Right lobe of liver (tissue), 6 donors: ENCODE results near the gene AXIN2. TPM values are rescaled to one million over a fixed set of nuclear protein-coding genes. Genes with fewer than 3 reads are reported as not detected.

Experiments used
- ATAC-seq, 4 donors: fragments of 200-7000 bp; cut with Tn5 transposase; one replicate each; pipeline ENCODE4 v1.9.1; 2020; ENCODE audit warnings: mild to moderate bottlenecking in 4 of 4, moderate library complexity in 4 of 4
- DNase-seq, 3 donors: peaks; one replicate each; pipeline ENCODE4 v3.0.0-alpha.2; 2020
- H3K27ac ChIP-seq, 3 donors: fragments of 200-600 bp; one replicate each; pipeline ENCODE4 v1.8.0; 2022
- H3K27me3 ChIP-seq, 2 donors: fragments of 200-600 bp; one replicate each; pipeline ENCODE4 v1.8.0; 2022
- H3K36me3 ChIP-seq, 4 donors: fragments of 200-600 bp; sonication (generic) in 1 of 4; one replicate each; pipeline versions ENCODE4 v1.5.1 to v1.8.0; 2017 to 2022; ENCODE audit warnings: control low read depth in 1 of 4
- H3K4me1 ChIP-seq, 4 donors: fragments of 200-600 bp; sonication (generic) in 1 of 4; one replicate each; pipeline versions ENCODE4 v1.5.1 to v1.8.0; 2017 to 2022; ENCODE audit warnings: control low read depth in 1 of 4
- H3K4me3 ChIP-seq, 3 donors: fragments of 200-600 bp; one replicate each; pipeline ENCODE4 v1.8.0; 2022
- H3K9me3 ChIP-seq, 4 donors: fragments of 200-600 bp; sonication (generic) in 1 of 4; one replicate each; pipeline versions ENCODE4 v1.5.1 to v1.8.0; 2017 to 2022; ENCODE audit warnings: control low read depth in 1 of 4
- POLR2A ChIP-seq: fragments of 450-650 bp; IDR thresholded peaks from one replicate; pipeline ENCODE4 v1.6.1; 2017; ENCODE audit warnings: antibody characterized with exemption, mild to moderate bottlenecking
- WGBS: methylation state at CpG from one replicate; pipeline ENCODE4 v1.1.6; 2018; ENCODE audit warnings: low coverage, low lambda C conversion rate; ENCODE audit not compliant: insufficient coverage; ENCODE audit errors: missing lambda C conversion rate; 5-methylcytosine and 5-hydroxymethylcytosine counted together
- intact Hi-C, 2 donors: fragments of 100-400 bp; cut with DNase I; formaldehyde crosslinking; loops; one replicate each; pipeline versions ENCODE4 v1.11.2 to v1.14.1; 2022
- total RNA-seq, 6 experiments: library from RNA; depleted of rRNA in 2 of 6; stranded (reverse); fragments of >200 nt in 2 of 6; fragmentation: NEBNext Ultra II Directional in 3 of 6; extraction: Animal tissue kit (Norgen Biotek cat#: 25700) in 3 of 6; gene quantifications; one replicate each; pipeline versions ENCODE4 v1.1.0 to v1.2.4, GENCODE V29; 2016 to 2023
- TF ChIP-seq, protein P1 (sequence below), 4 donors: fragments of 200-600 bp in 3 of 4; fragments of 450-650 bp in 1 of 4; IDR thresholded peaks; one replicate each; pipeline versions ENCODE4 v1.5.1 to v1.8.0; 2016 to 2022; ENCODE audit warnings: antibody characterized with exemption in 4 of 4, mild to moderate bottlenecking in 2 of 4
- donor health status: DM: no; HTN: yes; CAD: no.
- donor health status: DM: no; HTN: no; CAD: no.
- donor health status: DM: no; HTN: no; CAD: no.
- donor health status: DM: no; HTN: yes; CAD: no.
- donor health status: DM: no; HTN: yes; CAD: no.

Gene AXIN2
- total RNA-seq, 6 experiments from 2014 or later, result 1.0 to 2.4 (median 2.0) TPM

DNA sequence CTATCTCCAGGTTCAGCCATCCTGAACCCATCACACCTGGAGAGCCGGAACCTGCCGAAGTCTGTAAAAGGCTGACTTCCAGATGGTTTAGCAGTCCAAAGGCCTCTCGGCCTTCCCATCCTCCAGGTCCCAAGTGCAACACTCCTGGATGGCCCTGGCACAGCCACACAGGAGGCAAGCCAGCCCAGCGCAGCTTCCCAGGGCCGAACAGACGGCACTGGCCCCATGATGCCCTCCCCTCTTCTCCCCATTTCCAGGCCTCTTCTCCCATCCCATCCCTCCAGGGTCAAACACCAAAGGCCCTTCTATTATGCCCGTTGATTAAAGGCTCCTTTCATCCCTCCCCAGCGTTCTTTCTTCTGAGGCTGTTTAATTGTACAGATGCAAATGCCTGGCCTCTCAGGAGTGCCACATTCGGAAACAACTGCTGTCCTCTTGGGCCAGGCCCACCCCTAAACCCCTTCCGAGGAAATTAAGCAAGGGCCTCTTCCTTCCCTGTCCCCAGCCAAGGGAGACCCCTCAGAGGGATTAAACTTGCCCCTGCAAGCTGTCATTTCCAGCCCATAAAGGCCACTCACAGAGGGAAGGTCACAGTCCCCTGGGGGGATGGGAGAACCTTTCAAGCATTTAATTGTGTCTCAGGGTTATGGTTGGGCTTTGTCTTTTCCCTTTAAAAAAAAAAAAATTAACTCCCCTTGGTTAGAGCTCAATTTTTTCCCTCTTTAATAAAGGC lies 30.8 kb downstream of the AXIN2 start:
- peaks cover 0 to 21% (median 2%) of the 10 kb centered on the region in 4 donors for H3K4me1 ChIP-seq
- no peak overlapping the region for H3K27ac ChIP-seq
- 43% methylated on average over 4 of the region's 10 CpGs for WGBS
- H3K4me3 ChIP-seq, result no peak overlapping the region
- no peak for DNase-seq
- no peaks in the 10 kb centered on the region for H3K9me3 ChIP-seq
- H3K27me3 ChIP-seq, result no peaks in the 10 kb centered on the region
- intact Hi-C loops, result no loop called here
- H3K36me3 ChIP-seq, result no peaks in the 10 kb centered on the region
- peak in 2 of 4 donors; percentile 12 to 66 for ATAC-seq
- TF ChIP-seq, protein P1, sequence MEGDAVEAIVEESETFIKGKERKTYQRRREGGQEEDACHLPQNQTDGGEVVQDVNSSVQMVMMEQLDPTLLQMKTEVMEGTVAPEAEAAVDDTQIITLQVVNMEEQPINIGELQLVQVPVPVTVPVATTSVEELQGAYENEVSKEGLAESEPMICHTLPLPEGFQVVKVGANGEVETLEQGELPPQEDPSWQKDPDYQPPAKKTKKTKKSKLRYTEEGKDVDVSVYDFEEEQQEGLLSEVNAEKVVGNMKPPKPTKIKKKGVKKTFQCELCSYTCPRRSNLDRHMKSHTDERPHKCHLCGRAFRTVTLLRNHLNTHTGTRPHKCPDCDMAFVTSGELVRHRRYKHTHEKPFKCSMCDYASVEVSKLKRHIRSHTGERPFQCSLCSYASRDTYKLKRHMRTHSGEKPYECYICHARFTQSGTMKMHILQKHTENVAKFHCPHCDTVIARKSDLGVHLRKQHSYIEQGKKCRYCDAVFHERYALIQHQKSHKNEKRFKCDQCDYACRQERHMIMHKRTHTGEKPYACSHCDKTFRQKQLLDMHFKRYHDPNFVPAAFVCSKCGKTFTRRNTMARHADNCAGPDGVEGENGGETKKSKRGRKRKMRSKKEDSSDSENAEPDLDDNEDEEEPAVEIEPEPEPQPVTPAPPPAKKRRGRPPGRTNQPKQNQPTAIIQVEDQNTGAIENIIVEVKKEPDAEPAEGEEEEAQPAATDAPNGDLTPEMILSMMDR (IDR thresholded peaks at IDR 0.05), result no peak
- no peak for TF ChIP-seq POLR2A

DNA sequence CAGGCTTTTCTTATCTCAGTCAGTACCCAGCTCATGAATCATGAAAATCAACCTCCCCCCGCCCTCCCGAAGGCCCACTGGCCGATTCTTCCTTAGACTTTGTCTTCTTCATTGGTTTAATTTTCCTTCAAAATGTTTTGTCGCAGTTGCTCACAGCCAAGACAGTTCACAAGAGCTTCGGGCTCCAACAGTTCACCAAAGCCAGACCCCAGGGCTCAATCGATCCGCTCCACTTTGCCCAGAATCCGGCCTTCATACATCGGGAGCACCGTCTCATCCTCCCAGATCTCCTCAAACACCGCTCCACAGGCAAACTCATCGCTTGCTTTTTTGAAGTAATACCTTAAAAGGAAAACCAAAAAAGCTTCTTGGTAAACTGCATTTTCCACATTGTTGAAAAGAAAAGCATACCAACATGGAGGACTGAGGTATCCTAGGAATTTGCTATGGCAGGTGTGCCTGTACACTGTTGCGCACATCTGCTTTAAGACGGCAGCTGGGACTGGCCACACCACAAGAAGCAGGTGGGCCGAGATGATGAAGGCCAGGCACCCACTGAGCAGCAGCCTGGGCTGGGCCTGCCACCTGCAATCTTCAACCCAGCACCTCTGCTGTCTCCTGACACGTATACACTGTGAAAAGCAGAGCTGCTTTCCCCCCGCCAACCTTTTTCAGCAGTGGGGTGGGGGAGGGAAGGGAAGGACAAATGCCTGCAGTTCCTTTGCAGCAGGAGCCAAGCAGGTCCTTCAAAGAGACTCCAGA lies 31.5 kb downstream of the AXIN2 start:
- H3K9me3 ChIP-seq, result no peaks in the 10 kb centered on the region
- H3K4me3 ChIP-seq, result no peak overlapping the region
- no peaks in the 10 kb centered on the region for H3K36me3 ChIP-seq
- H3K27ac ChIP-seq, result no peak overlapping the region
- ATAC-seq (no peak), DNase-seq (no peak)
- TF ChIP-seq, protein P1 (IDR thresholded peaks at IDR 0.05), result no peak
- no peak for TF ChIP-seq POLR2A
- 94% methylated on average over 14 of the region's 17 CpGs for WGBS
- H3K4me1 ChIP-seq, result peaks cover 0 to 21% (median 2%) of the 10 kb centered on the region in 4 donors
- H3K27me3 ChIP-seq, result no peaks in the 10 kb centered on the region
- intact Hi-C loops, result no loop called here

DNA sequence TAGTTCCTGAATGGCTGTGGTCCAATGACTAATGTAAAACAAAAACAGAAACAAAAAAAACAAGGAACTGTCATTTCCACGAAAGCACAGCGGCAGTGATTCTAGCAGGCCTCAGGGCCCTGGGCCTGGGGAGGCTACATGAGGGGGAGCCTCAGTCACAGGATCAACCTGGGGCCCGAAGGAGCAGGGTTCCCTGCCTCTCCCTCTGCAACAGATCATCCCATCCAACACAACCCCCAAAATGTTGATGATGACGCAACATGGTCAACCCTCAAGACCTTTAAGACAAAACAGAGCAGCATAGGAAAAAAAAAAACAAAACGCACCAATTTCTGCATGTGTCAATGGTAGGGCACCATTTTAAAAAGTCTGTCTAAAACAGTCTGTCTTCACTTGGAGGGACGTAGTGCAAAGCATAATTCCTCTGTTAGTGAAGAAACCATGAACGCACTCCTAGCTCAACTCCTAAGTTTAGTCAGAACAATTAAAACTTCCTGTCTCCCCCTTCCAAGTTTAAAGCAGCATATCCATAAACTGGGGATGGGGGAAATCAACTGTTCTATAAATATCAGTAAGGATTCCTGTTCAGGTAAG lies 32.3 kb downstream of the AXIN2 start:
- H3K4me1 ChIP-seq, result peaks cover 0 to 26% (median 2%) of the 10 kb centered on the region in 4 donors
- ATAC-seq, result no peak
- H3K27ac ChIP-seq, result no peak overlapping the region
- H3K4me3 ChIP-seq, result no peak overlapping the region
- TF ChIP-seq, protein P1 (IDR thresholded peaks at IDR 0.05), result no peak
- TF ChIP-seq POLR2A, result no peak
- H3K36me3 ChIP-seq, result no peaks in the 10 kb centered on the region
- 83% methylated on average over 7 of the region's 7 CpGs for WGBS
- DNase-seq, result no peak
- no peaks in the 10 kb centered on the region for H3K9me3 ChIP-seq
- no peaks in the 10 kb centered on the region for H3K27me3 ChIP-seq
- intact Hi-C loops, result no loop called here

DNA sequence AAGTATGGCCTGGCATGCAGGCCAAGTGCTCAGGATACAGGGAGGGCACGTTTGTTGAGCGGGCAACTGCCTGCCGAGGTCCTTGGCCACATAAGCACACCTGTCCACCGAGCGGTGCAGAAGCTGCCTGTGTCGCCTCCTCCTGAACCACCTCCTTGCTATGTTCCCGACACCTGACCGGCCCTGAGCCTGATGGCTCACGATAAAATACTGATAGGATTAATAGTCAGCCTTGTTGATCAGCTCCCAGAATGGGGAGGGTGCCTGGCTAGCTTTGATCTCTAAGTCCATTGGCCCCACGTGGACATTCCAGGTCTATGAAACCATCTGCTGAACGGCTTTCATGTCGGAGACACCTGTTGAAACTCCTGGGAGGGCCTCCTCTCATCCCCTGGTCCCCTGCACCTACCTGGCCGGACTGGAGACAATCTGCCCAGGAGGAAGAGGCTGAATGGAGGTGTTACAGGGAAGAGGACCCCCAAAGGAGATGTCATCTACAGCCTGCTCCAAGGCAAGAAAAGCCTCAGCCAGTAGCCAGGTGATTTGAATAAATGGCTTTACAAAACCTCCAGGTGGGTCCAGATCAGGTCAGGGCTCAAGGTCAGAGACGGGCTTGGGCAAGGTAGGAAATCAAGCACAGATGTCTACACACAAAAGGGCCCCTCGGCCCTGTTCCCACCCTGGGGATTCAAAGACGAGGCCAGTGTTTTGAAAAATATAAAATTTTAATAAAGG lies 33.4 kb downstream of the AXIN2 start:
- TF ChIP-seq POLR2A, result no peak
- TF ChIP-seq, protein P1 (IDR thresholded peaks at IDR 0.05), result no peak
- H3K27ac ChIP-seq, result no peak overlapping the region
- ATAC-seq (no peak), DNase-seq (no peak)
- H3K4me3 ChIP-seq, result no peak overlapping the region
- intact Hi-C loops, result no loop called here
- H3K4me1 ChIP-seq, result peaks cover 0 to 31% (median 2%) of the 10 kb centered on the region in 4 donors
- H3K36me3 ChIP-seq, result no peaks in the 10 kb centered on the region
- H3K27me3 ChIP-seq, result no peaks in the 10 kb centered on the region
- WGBS, result 71% methylated on average over 4 of the region's 16 CpGs
- no peaks in the 10 kb centered on the region for H3K9me3 ChIP-seq
